ENCODE results near the gene NRDC. TPM values are rescaled to one million over a fixed set of nuclear protein-coding genes. Genes with fewer than 3 reads are reported as not detected.
A peak's percentile ranks its signal among the peaks of the same experiment; 100 is the strongest.
"Not testable (repeated sequence)": the region's sequence is repeated elsewhere in the genome, so short reads cannot be mapped to it uniquely, and the experiment has no call there.

Gene NRDC
- total RNA-seq, 1 donor, result 31.0 TPM

GRCh38 chr1:51894748-51895147, 16.2 kb upstream of the NRDC start:
- DNase-seq (ENCODE audit: low read depth in 2 of 3, low spot score in 2 of 3), result not testable (repeated sequence)

- peak in 2 of 3 donors; percentile 7 to 40 for DNase-seq (ENCODE audit: low read depth in 2 of 3, low spot score in 2 of 3)
Measured at GRCh38 chr1:51878308-51878615, 265 bp downstream of the NRDC start.

DNA sequence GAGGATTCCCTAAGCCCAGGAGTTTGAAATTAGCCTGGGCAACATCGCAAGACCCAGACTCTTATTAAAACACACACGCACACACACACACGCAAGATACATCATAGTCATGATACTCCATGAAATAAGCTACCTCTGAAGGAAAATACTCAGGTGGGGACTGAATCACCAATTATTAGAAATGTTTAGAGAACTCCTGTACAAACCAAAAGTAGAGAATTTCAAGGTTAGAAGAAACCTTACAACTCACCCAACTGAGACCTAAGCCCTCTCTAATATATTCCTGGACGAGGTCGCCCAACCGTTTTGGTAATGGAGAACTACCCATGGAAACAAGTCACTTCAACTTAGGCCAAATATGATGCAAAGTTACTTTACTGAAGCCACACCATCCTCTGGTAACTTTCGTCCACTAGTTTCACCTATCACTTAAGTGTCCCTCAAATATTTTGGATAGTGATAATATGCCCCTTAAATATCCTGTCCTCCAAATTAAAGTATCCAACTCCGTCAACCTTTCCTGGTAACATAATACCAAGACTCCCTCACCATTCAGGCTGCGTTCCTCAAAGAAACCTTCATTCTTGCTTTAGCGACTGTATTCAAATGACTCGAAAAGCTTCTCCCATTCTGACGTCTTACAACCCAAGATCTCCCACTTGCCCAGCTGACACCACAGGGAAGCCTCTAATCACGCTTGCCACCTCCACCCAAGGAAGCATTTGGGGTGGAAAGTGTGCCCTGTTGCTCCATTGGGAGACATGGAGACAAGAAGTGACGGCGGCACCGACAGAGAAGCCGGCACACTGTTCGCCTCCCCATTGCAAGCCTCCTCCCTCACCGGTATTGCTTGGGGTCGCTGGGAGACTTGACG, 856 bp downstream of the NRDC start:
- DNase-seq (ENCODE audit: low read depth in 2 of 3, low spot score in 2 of 3), result no peak

- DNase-seq (ENCODE audit: low read depth in 2 of 3, low spot score in 2 of 3), result no peak
Measured at GRCh38 chr1:51875836-51876235, 2.7 kb downstream of the NRDC start.

DNA sequence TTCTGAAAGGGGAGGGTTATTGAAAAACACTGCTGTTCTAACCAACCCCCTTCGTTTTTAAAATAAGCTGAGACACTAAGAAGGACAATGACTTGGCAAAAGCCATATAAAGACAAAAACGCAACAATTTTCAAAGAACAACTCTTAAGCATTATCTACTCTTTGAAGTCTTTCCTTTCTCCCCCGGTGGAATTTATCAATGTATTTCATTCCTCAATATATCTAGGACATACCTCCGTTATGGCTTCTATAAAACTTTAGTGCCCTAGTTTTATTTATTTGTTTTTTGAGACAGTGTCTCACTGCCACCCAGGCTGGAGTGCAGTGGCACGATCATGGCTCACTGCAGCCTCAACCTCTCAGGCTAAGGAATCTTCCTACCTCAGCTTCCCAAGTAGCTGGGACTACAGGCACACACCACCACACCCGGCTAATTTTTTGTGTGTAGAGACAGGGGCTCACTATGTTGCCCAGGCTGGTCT, 3.2 kb downstream of the NRDC start:
- DNase-seq (ENCODE audit: low read depth in 2 of 3, low spot score in 2 of 3), result peak in 1 of 3 donors; percentile 47

GRCh38 chr1:51873270-51873669, 5.3 kb downstream of the NRDC start:
- not testable (repeated sequence) for DNase-seq (ENCODE audit: low read depth in 2 of 3, low spot score in 2 of 3)

DNA sequence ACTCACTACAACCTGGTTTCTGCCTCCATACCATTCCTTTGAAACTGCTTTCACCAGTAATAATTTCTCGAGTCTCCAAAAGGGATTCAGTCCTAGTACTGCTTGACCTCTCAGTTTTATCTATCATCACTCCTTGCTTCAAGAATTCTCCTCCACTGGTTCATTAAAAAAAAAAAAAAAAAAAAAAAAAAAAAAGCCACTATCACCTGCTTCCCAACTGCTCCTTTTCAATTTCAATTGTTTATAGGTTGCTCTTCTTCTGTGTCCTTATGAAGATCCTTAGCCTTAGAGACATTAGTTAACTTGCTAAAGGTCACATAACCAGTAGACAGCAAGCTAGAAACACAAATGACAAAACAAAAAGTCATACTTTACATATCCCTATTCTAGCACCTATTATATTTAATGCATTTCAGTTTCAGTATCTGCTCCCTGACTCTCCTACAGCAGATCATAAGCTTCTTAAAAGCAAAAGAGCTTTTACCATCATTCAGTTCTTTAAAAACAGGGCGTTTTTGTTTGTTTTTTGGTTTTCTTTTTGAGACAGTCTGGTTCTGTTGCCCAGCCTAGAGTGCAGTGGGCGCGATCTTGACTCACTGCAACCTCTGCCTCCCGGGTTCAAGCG, 7.1 kb downstream of the NRDC start:
- DNase-seq (ENCODE audit: low read depth in 2 of 3, low spot score in 2 of 3), result no peak

GRCh38 chr1:51870603-51871350, 7.8 kb downstream of the NRDC start:
- no peak for DNase-seq (ENCODE audit: low read depth in 2 of 3, low spot score in 2 of 3)

- DNase-seq (ENCODE audit: low read depth in 2 of 3, low spot score in 2 of 3), result no peak
Measured at GRCh38 chr1:51867479-51868232, 10.9 kb downstream of the NRDC start.

DNA sequence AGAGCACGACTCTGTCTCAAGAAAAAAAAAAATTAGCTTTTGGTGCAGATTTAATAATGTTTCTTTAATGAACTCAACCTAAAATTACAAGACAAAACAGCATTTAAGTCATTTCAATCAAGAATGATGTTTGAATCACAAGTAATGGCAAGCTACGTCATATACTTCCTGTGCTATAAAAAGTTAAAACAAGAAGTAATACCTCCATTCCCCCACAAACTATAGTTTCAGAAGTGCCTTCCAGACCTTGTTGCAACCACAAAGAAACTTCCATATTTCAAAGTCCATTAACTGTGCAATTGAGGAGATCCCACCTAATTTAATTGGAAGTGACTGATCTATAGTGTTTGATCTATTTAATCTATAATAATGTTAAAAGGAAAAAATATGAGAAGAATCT, 15.1 kb downstream of the NRDC start:
- DNase-seq (ENCODE audit: low read depth in 2 of 3, low spot score in 2 of 3), result peak in 2 of 3 donors; percentile 22 to 57

DNA sequence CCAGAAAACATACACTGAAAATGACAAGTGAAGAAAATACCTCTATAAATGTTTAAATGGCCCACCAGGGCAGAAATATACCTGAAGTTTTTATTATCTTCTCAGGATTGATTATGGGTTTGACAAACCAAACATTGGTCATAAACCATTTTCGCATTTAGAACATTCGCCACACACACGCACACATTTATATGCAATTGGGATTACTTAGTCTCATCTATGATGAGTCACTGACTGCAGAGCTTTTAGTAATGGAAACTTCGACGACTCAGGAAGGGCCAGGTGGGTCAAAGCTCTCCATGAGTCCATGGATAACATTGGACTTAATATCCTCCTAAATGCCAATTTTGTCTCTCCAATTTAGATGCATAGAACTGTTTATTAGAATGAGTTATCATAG, 16.9 kb downstream of the NRDC start:
- DNase-seq (ENCODE audit: low read depth in 2 of 3, low spot score in 2 of 3), result no peak

GRCh38 chr1:51859735-51860134, 18.8 kb downstream of the NRDC start:
- no peak for DNase-seq (ENCODE audit: low read depth in 2 of 3, low spot score in 2 of 3)

- no peak for DNase-seq (ENCODE audit: low read depth in 2 of 3, low spot score in 2 of 3)
Measured at GRCh38 chr1:51859333-51859732, 19.2 kb downstream of the NRDC start.

DNA sequence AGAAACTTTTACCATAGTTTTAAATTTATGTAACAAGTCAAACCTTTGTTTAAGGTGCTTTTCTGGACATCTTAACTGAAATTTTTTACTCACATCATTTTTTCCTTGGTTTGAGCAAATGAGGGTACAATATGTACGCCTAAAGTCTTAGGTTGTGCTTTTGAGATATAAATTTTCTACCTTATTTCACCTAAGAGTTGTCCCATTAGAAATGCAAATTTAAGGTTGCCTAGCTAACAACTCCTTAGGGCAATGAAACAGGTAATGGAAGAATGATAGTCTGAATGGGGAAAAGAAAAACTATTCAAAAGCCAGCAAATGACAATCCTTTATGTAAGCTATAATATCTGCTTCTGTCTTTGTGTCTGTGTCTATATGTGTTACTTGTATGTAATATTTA, 19.6 kb downstream of the NRDC start:
- DNase-seq (ENCODE audit: low read depth in 2 of 3, low spot score in 2 of 3), result no peak

GRCh38 chr1:51856745-51857144, 21.8 kb downstream of the NRDC start:
- no peak for DNase-seq (ENCODE audit: low read depth in 2 of 3, low spot score in 2 of 3)

GRCh38 chr1:51855624-51856023, 22.9 kb downstream of the NRDC start:
- no peak for DNase-seq (ENCODE audit: low read depth in 2 of 3, low spot score in 2 of 3)

DNA sequence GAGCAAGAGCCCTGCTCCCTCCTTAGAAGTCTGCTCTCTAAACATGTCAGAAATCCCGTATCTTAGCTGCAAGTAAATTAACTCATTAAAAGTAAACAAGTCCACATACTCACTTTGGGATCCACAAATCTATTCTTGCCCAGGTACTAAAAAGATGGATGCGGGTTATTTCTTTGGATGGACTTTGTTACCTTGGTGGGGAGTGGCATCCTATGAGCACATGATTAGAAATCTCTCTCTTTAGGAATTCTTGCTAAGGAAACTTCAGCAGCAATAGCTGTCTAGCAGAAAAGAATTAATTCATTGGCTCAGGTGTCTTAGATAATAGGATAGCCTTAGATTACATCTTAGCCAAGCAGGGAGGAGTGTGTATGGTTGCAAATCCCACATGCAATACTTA, 25.2 kb downstream of the NRDC start:
- DNase-seq (ENCODE audit: low read depth in 2 of 3, low spot score in 2 of 3), result no peak

- no peak for DNase-seq (ENCODE audit: low read depth in 2 of 3, low spot score in 2 of 3)
Measured at GRCh38 chr1:51851882-51852396, 26.6 kb downstream of the NRDC start.

- peak in 2 of 3 donors; percentile 54 to 64 for DNase-seq (ENCODE audit: low read depth in 2 of 3, low spot score in 2 of 3)
Measured at GRCh38 chr1:51850420-51851223, 27.9 kb downstream of the NRDC start.

Measured in hematopoietic multipotent progenitor cell (in vitro differentiated cells).